NCI-H1930 (cell line): Measurements from ENCODE around the gene ATG101.
A peak's percentile ranks its signal among the peaks of the same experiment; 100 is the strongest.
"Not testable (repeated sequence)": the region's sequence is repeated elsewhere in the genome, so short reads cannot be mapped to it uniquely, and the experiment has no call there.

Experiments used
- DNase-seq, 2 experiments: peaks; one replicate each; lab custom pipeline; 2025; lab: John Stamatoyannopoulos, UW

The ATG101 gene

GRCh38 chr12:52097045-52097666 is 27.4 kb downstream of the ATG101 start:
- no peak for DNase-seq

GRCh38 chr12:52104431-52105089 is 34.8 kb downstream of the ATG101 start:
- not testable (repeated sequence) for DNase-seq

GRCh38 chr12:52116222-52117125 is 46.7 kb downstream of the ATG101 start:
- DNase-seq: not testable (repeated sequence)

- not testable (repeated sequence) for DNase-seq
These were observed 48.2 kb downstream of the ATG101 start for GRCh38 chr12:52117806-52118475.

- DNase-seq: peak in 1 of 2 experiments; percentile 22
These were observed 49.8 kb downstream of the ATG101 start for GRCh38 chr12:52119398-52120254.

- no peak for DNase-seq
These were observed 51.4 kb downstream of the ATG101 start for GRCh38 chr12:52120951-52121823.

- peak; percentile 48 to 55 for DNase-seq
These were observed 52.2 kb downstream of the ATG101 start for GRCh38 chr12:52121824-52122539.

GRCh38 chr12:52122540-52122871 is 52.7 kb downstream of the ATG101 start:
- DNase-seq: no peak

- DNase-seq: no peak
These were observed 53.1 kb downstream of the ATG101 start for GRCh38 chr12:52122904-52123303.

GRCh38 chr12:52123487-52124186 is 53.9 kb downstream of the ATG101 start:
- no peak for DNase-seq

GRCh38 chr12:52125476-52125900 is 55.7 kb downstream of the ATG101 start:
- DNase-seq: no peak

- no peak for DNase-seq
These were observed 56.3 kb downstream of the ATG101 start for GRCh38 chr12:52126050-52126604.
